Thyroid gland (tissue), 4 donors: ENCODE data around the gene SNRPD2.

Experiments
- POLR2A ChIP-seq, 2 donors: fragments of 450-650 bp; IDR thresholded peaks; one replicate each; pipeline ENCODE4 v1.6.1; 2017; ENCODE audit warnings: antibody characterized with exemption in 2 of 2, mild to moderate bottlenecking in 2 of 2, moderate library complexity in 1 of 2
- TF ChIP-seq, protein P1 (sequence below), 6 experiments: fragments of 200-600 bp in 3 of 6; fragments of 450-650 bp in 3 of 6; sonication (generic) in 3 of 6; IDR thresholded peaks; one replicate each; pipeline ENCODE4 v1.5.1; 2016 to 2019; ENCODE audit warnings: antibody characterized with exemption in 6 of 6, mild to moderate bottlenecking in 2 of 6, inconsistent platforms in 1 of 6, moderate library complexity in 1 of 6

DNA sequence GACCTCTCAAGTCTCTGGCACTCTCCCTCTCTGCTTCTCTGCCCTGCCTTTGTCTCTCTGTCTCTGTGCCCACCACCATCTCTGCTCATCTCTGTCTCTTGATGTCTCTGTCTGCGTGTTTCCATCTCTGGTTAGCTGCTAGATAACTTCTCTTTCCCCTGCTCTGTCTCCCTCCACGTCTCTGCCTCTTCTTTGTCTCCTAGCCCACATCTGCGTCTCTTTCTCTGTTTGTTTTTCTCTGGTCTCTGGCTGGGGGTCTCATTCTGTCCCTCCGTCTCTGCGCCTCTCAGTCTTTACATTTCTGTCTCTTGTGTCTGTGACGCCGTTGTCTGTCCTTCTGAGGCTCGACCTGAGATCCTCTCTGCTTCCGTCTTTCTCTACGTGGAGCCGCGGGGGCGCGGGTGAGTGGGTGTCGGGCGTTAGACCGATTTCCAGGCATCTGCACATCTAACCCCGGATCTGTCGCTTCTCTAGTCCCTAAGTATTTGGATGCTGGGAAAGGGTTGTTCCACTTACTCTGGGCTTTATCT lies 23.3 kb downstream of the SNRPD2 start:
- TF ChIP-seq, protein P1, sequence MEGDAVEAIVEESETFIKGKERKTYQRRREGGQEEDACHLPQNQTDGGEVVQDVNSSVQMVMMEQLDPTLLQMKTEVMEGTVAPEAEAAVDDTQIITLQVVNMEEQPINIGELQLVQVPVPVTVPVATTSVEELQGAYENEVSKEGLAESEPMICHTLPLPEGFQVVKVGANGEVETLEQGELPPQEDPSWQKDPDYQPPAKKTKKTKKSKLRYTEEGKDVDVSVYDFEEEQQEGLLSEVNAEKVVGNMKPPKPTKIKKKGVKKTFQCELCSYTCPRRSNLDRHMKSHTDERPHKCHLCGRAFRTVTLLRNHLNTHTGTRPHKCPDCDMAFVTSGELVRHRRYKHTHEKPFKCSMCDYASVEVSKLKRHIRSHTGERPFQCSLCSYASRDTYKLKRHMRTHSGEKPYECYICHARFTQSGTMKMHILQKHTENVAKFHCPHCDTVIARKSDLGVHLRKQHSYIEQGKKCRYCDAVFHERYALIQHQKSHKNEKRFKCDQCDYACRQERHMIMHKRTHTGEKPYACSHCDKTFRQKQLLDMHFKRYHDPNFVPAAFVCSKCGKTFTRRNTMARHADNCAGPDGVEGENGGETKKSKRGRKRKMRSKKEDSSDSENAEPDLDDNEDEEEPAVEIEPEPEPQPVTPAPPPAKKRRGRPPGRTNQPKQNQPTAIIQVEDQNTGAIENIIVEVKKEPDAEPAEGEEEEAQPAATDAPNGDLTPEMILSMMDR (IDR thresholded peaks at IDR 0.05): no peak
- no peak for TF ChIP-seq POLR2A (IDR thresholded peaks at IDR 0.05)
